Suppressor macrophage (primary cell): Measurements from ENCODE around the gene NCOR1.
"Not testable (repeated sequence)": the region's sequence is repeated elsewhere in the genome, so short reads cannot be mapped to it uniquely, and the experiment has no call there.

ENCODE experiments used
- DNase-seq, 4 experiments: peaks; one replicate each; pipeline ENCODE4 v3.0.0-alpha.2; 2020 to 2022
- total RNA-seq, 17 experiments: gene quantifications; one replicate each; lab custom pipeline; 2026; ENCODE audit warnings: mixed read lengths in 6 of 17, inconsistent platforms in 3 of 17; lab: John Stamatoyannopoulos, UW

The NCOR1 gene
- total RNA-seq, result 66.8 to 271 (median 192) reads per million in 17 experiments

GRCh38 chr17:16215273-16215964 is at the start of gene NCOR1:
Gene NCOR1, minus strand, starts transcription at chr17:16215534. Its CDS starts 20,965 bp downstream, at chr17:16194569.
- peak; percentile 93 to 97 (median 96) for DNase-seq

GRCh38 chr17:16262201-16262600 is 46.9 kb upstream of the NCOR1 start:
- DNase-seq, result no peak

- DNase-seq, result no peak
These were observed 45.7 kb upstream of the NCOR1 start for GRCh38 chr17:16261049-16261448.

GRCh38 chr17:16259926-16260325 is 44.6 kb upstream of the NCOR1 start:
- peak in 1 of 4 experiments; percentile 5 for DNase-seq

GRCh38 chr17:16258901-16259300 is 43.6 kb upstream of the NCOR1 start:
- DNase-seq, result peak in 3 of 4 experiments; percentile 8 to 43 (median 40)

GRCh38 chr17:16255481-16255921 is 40.2 kb upstream of the NCOR1 start:
- no peak for DNase-seq

- DNase-seq, result peak in 1 of 4 experiments; percentile 38
These were observed 39.6 kb upstream of the NCOR1 start for GRCh38 chr17:16254773-16255400.

GRCh38 chr17:16251556-16251955 is 36.2 kb upstream of the NCOR1 start:
- DNase-seq, result no peak

GRCh38 chr17:16251043-16251442 is 35.7 kb upstream of the NCOR1 start:
- no peak for DNase-seq

- peak; percentile 39 to 69 (median 56) for DNase-seq
These were observed 35.3 kb upstream of the NCOR1 start for GRCh38 chr17:16250635-16251034.

- no peak for DNase-seq
These were observed 32.3 kb upstream of the NCOR1 start for GRCh38 chr17:16247586-16247984.

GRCh38 chr17:16243801-16244567 is 28.6 kb upstream of the NCOR1 start:
- DNase-seq, result no peak

- no peak for DNase-seq
These were observed 28.1 kb upstream of the NCOR1 start for GRCh38 chr17:16243385-16243784.

- DNase-seq, result no peak
These were observed 26.6 kb upstream of the NCOR1 start for GRCh38 chr17:16241906-16242399.

GRCh38 chr17:16239931-16240330 is 24.6 kb upstream of the NCOR1 start:
- no peak for DNase-seq

GRCh38 chr17:16232391-16232790 is 17.1 kb upstream of the NCOR1 start:
- no peak for DNase-seq

GRCh38 chr17:16229912-16230561 is 14.7 kb upstream of the NCOR1 start:
- DNase-seq, result not testable (repeated sequence)

GRCh38 chr17:16222406-16222805 is 7.1 kb upstream of the NCOR1 start:
- no peak for DNase-seq

- peak; percentile 94 to 96 (median 95) for DNase-seq
These were observed 1.8 kb upstream of the NCOR1 start, which contains the start of gene PIGL for GRCh38 chr17:16217002-16217635. Gene PIGL, plus strand, starts transcription at chr17:16217210. Its CDS starts 17 bp downstream, at chr17:16217227.

GRCh38 chr17:16216341-16217001 is 1.1 kb upstream of the NCOR1 start:
- not testable (repeated sequence) for DNase-seq

- DNase-seq, result peak in 2 of 4 experiments; percentile 47 to 57
These were observed 607 bp upstream of the NCOR1 start for GRCh38 chr17:16215965-16216316.

- peak; percentile 46 to 77 (median 58) for DNase-seq
These were observed 397 bp downstream of the NCOR1 start for GRCh38 chr17:16215002-16215272.
